Smooth muscle cell of the brain vasculature (primary cell): ENCODE results near the gene BLTP3A.
"Not testable (repeated sequence)": the region's sequence is repeated elsewhere in the genome, so short reads cannot be mapped to it uniquely, and the experiment has no call there.

Experiments used
- DNase-seq: peaks from one replicate; pipeline ENCODE4 v3.0.0-alpha.2; 2012; ENCODE audit warnings: low read depth, low spot score

BLTP3A gene, protein sequence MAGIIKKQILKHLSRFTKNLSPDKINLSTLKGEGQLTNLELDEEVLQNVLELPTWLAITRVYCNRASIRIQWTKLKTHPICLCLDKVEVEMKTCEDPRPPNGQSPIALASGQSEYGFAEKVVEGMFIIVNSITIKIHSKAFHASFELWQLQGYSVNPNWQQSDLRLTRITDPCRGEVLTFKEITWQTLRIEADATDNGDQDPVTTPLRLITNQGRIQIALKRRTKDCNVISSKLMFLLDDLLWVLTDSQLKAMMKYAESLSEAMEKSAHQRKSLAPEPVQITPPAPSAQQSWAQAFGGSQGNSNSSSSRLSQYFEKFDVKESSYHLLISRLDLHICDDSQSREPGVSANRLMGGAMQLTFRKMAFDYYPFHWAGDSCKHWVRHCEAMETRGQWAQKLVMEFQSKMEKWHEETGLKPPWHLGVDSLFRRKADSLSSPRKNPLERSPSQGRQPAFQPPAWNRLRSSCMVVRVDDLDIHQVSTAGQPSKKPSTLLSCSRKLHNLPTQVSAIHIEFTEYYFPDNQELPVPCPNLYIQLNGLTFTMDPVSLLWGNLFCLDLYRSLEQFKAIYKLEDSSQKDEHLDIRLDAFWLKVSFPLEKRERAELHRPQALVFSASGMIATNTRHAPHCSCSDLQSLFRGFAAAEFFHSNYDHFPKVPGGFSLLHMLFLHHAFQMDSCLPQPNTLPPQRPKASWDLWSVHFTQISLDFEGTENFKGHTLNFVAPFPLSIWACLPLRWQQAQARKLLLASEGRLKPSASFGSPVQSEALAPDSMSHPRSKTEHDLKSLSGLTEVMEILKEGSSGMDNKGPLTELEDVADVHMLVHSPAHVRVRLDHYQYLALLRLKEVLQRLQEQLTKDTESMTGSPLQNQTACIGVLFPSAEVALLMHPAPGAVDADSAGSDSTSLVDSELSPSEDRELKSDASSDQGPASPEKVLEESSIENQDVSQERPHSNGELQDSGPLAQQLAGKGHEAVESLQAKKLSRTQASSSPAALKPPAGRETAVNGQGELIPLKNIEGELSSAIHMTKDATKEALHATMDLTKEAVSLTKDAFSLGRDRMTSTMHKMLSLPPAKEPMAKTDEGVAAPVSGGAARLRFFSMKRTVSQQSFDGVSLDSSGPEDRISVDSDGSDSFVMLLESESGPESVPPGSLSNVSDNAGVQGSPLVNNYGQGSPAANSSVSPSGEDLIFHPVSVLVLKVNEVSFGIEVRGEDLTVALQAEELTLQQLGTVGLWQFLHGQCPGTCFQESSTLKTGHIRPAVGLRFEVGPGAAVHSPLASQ (N-terminal part only)

DNA sequence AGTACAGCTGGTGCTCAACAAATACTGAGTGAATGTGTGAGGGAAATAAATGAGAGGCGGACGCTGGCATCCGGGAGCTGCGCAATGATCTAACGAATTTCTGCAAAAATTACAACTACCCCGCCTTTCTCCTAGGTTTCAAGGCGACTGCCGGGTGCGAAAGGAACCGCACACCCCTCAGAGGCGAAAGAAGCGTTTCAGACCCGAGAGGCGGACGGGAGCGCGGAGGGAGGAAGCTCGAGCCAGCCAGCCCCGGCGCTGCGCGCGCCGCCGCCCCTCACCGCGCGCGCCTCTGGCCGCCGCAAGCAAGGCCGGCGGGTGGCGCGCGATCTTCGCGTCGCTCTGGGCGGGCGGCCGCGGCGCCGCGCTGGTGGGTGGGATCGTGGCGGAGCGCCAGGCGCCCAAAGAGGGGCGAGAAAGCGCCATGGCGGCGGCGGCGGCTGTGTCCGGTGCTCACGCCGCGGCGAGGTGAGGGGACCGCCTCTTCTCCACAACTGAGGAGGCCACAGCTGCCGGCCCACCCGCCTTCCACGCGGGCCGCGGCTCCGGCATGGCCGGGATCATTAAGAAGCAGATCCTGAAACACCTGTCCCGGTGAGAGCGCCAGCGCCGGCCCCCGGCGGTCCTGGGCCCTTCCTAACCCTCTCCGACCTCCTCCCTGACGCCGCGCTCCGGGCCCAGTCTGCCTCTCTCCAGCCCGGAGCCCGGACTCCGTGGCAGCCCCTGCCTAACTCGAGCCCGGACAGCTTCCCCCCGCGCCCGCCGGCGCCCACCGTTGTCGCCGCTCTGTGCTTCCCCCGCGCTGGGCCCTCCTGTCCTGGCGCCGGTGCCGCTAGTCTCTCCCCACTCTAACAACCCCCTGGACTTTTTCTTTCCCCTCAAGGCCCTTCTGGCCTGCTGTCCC is at the start of gene BLTP3A:
TSS of gene BLTP3A (plus strand) at position 383 of the 904 bp plus-strand sequence. CDS start at position 551, 168 bp downstream.
- DNase-seq = no peak

- no peak for DNase-seq
Observed at GRCh38 chr6:34742094-34742493, 49.8 kb upstream of the BLTP3A start.

DNA sequence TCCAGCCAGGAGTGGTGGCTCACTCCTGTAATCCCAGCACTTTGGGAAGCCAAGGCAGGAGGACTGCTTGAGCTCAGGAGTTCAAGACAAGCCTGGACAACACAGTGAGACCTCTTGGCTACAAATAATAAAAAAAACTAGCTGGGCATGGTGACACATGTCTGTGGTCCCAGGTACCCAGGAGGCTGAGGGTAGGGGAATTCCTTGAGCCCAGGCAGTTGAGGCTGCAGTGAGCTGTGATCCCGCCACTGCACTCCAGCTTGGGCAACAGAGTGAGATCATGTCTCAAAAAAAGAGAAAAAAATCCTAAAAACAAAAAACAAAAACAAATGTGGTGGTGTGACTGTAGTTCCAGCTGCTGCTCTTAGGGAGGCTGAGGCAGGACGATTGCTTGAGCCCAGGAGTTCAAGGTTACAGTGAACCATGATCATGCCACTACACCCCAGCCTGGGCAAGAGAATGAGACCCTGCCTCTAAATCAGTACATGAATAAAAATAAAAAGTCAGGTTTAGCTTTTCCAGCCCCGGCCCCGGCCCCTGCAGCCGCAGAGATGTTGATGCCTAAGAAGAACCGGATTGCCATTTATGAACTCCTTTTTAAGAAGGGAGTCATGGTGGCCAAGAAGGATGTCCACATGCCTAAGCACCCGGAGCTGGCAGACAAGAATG is 48.1 kb upstream of the BLTP3A start:
- DNase-seq = no peak

DNA sequence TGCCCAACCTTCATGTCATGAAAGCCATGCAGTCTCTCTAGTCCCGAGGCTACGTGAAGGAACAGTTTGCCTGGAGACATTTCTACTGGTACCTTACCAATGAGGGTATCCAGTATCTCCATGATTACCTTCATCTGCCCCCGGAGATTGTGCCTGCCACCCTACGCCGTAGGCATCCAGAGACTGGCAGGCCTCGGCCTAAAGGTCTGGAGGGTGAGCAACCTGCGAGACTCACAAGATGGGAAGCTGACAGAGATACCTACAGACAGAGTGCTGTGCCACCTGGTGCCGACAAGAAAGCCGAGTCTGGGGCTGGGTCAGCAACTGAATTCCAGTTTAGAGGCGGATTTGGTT is 47.6 kb upstream of the BLTP3A start:
- DNase-seq = not testable (repeated sequence)

- no peak for DNase-seq
Observed at GRCh38 chr6:34745277-34746103, 46.4 kb upstream of the BLTP3A start.

GRCh38 chr6:34746104-34746846 is 45.6 kb upstream of the BLTP3A start:
- DNase-seq = no peak

DNA sequence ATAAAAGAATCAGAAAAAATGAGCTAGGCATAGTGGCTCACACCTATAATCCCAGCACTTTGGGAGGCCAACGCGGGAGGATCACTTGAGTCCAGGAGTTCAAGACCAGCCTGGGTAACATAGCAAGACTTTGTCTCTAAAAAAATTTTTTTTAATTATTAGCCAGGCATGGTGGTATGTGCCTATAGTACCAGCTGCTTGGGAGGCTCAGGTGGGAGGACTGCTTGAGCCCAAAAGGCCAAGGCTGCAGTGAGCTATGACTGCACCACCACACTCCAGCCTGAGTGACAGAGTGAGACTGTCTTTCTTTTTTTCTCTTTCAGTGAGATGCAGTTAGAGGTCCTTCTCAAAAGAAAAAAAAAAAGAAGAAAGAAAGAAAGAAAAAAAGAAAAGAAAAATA is 43.1 kb upstream of the BLTP3A start:
- DNase-seq = no peak

GRCh38 chr6:34756513-34756856 is 35.4 kb upstream of the BLTP3A start:
- DNase-seq = not testable (repeated sequence)

DNA sequence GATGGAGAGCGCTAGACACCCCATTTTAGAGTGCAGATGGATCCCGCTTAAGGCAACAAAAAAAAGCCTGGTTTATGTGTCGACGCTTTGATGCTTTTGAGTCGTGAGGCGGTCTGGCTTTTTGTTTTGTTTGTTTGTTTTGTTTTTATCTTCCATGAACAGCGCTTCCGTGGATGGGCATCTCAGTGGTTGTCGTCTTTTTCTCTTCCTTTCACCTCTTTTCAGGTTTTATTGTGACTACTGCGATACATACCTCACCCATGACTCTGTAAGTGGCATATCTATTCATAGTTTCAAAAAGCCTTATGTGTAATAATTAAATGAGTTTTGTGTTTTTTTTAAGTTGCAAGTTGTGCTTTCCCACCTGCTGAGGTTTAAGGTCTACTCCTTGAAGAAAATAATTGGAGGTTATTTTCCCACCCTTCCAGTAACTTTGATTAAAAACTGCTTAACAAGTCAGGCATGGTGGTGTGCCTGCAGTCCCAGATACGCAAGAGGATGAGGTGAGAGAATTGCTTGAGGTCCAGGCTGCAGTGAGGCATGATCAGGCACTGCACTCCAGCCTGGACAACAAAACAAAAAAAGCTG is 34.1 kb upstream of the BLTP3A start:
- no peak for DNase-seq

DNA sequence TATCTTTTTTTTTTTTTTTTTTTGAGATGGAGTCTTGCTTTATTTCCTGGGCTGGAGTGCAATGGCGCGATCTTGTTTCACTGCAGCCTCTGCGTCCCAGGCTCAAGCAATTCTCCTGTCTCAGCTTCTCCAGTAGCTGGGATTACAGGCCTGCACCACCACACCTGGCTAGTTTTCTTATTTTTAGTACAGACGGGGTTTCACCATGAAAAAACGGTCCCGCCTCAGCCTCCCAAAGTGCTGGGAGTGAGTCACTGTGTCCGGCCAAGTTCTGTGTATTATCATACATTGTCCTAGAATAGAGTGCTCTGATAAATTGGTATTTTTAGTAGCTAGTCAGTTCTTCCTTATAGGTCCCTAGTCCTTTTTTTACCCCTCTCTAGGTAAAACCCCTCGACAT is 31.8 kb upstream of the BLTP3A start:
- no peak for DNase-seq

- DNase-seq = not testable (repeated sequence)
Observed at GRCh38 chr6:34761681-34762080, 30.2 kb upstream of the BLTP3A start.

DNA sequence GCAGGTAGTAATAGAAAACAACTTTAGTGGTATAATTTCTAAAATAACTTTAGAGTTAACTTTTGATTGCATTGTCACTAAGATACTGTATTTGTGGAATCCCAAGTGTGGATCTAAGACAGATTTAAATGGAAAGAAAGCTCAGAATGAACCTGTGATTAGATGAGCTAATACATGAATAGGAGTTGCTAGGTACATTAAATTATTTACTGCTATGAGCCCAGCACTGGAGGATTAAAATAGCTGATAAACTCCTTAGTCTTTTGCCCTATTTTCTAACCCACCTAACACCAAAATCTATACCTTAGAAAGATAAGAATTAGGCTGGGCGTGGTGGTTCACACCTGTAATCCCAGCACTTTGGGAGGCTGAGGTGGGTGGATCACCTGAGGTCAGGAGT is 23.7 kb upstream of the BLTP3A start:
- no peak for DNase-seq

DNA sequence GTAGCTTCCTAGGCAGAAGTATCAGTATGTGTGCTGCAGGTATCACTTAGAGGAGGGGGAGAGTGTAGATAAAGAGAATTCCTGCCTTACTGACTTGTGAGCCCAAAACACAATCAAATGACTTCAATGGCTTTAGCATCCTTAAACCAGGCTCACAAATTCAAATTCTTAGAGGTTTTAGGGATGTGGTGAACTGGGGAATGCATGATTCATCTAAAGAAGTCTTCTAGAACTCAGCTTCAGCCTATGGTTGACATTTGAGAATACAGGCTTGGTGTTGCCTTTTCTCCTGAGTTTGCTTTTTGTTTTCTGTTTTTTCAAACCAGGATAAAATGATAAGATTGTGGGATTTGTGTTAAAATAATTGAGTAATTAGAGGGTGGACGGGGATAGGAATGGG is 20.2 kb upstream of the BLTP3A start:
- DNase-seq = no peak

DNA sequence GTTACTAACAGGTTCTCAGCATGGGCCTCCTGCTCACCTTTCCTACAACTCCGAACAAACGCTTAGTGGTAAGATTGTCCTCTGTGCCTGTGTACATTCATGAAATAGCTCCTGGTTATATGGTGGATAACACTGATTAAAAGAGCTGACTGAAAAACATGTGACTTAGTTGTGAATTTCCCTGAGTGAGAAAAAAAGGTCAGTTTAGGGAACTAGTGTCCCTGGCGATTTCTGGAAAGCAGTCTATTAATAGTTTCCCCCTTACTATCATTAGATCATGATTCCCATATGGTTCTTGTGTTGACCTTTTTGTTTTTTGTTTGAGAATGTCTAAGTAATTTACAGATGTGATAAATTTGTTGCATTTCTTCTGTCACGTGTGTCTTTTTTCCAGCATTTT is 18.9 kb upstream of the BLTP3A start:
- DNase-seq = no peak

DNA sequence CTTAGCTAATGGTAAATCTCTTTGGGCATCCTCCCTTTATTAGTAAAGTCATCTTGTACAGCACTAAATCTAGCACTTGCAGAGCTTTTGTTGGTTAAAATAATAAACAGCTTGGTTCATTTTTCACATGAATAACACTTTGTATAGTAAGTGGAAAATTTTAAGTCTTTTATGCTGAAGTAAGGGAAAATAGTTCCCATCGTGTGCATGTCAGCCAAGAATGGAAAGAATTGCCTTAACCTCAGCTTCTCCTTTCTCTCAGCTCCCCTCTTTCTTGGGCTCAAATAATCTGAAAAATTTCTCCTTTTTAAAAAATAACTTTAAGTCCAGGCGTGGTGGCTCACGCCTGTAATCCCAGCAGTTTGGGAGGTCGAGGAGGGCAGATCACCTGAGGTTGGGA is 18.0 kb upstream of the BLTP3A start:
- no peak for DNase-seq

GRCh38 chr6:34774967-34775366 is 16.9 kb upstream of the BLTP3A start:
- DNase-seq = no peak

- not testable (repeated sequence) for DNase-seq
Observed at GRCh38 chr6:34785375-34785774, 6.5 kb upstream of the BLTP3A start.

GRCh38 chr6:34787152-34787551 is 4.7 kb upstream of the BLTP3A start:
- not testable (repeated sequence) for DNase-seq
